Heart left ventricle (tissue), 13 donors: ENCODE measurements around the gene OR6C75.

ENCODE experiments used
- POLR2A ChIP-seq, 2 donors: fragments of 450-650 bp; IDR thresholded peaks; one replicate each; pipeline ENCODE4 v1.6.1; 2017; ENCODE audit warnings: antibody characterized with exemption in 2 of 2, mild to moderate bottlenecking in 2 of 2, moderate library complexity in 2 of 2
- TF ChIP-seq, protein P1 (sequence below), 12 donors: fragments of 200-600 bp; sonication (generic) in 4 of 12; IDR thresholded peaks; one replicate each; pipeline versions ENCODE4 v1.5.0 to v1.8.0; 2018 to 2022; ENCODE audit warnings: antibody characterized with exemption in 12 of 12, mild to moderate bottlenecking in 5 of 12
- donor health status: ischemic (EF 13 %, LVEDD 7.1; RV severe dilation, severe dysfunction).
- donor health status: DM: no; HTN: yes; CAD: no.
- donor health status: DM: no; HTN: no; CAD: no.
- donor health status: ischemic (EF 25% LVEDD 6.9; RV normal size, moderate dysfunction).
- donor health status: ischemic (EF 25% LVEDD 5.7; RV mildly dilated, moderate dysfunction).
- donor health status: ischemic (EF 35%, LVEDD 5.7; RV mildly dilated, moderate dysfunction).
- donor health status: nonischemic (EF 11% LVEDD 7.7; RV severe dilation, severe dysfunction).
- donor health status: DM: yes; HTN: yes; CAD: no.
- donor health status: PGD.
- donor health status: ischemic (EF 29% LVEDD 5.4; RV normal size, mild dysfunction).
- donor health status: nonischemic (EF 23%, LVEDD 6.1; RV moderate dilation, normal function).

DNA sequence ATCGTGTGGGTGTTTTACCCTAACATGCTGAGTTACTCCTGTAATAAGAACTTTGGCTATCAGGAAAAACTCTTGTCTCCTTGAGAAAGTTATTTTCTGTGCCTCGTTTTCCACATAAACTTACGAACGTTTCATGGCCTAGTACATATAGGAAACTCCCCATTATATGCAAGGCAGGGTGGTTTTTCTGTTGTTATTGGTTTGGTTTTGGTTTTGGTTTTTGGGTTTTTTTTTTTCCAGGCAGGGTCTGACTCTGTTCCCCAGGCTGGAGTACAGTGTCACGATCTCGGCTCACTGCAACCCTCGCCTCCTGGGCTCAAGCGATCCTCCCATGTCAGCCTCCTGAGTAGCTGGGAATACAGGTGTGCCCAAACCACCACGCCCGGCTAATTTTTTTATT lies 26.8 kb upstream of the OR6C75 start:
- TF ChIP-seq, protein P1, sequence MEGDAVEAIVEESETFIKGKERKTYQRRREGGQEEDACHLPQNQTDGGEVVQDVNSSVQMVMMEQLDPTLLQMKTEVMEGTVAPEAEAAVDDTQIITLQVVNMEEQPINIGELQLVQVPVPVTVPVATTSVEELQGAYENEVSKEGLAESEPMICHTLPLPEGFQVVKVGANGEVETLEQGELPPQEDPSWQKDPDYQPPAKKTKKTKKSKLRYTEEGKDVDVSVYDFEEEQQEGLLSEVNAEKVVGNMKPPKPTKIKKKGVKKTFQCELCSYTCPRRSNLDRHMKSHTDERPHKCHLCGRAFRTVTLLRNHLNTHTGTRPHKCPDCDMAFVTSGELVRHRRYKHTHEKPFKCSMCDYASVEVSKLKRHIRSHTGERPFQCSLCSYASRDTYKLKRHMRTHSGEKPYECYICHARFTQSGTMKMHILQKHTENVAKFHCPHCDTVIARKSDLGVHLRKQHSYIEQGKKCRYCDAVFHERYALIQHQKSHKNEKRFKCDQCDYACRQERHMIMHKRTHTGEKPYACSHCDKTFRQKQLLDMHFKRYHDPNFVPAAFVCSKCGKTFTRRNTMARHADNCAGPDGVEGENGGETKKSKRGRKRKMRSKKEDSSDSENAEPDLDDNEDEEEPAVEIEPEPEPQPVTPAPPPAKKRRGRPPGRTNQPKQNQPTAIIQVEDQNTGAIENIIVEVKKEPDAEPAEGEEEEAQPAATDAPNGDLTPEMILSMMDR (IDR thresholded peaks at IDR 0.05): no peak
- no peak for TF ChIP-seq POLR2A (IDR thresholded peaks at IDR 0.05)
